Measurements from ENCODE around the gene PET117. TPM values are rescaled to one million over a fixed set of nuclear protein-coding genes. Genes with fewer than 3 reads are reported as not detected.
"Not testable (repeated sequence)": the region's sequence is repeated elsewhere in the genome, so short reads cannot be mapped to it uniquely, and the experiment has no call there.

The PET117 gene
- total RNA-seq, 1 experiment from 2014 or later: 25.0 TPM

DNA sequence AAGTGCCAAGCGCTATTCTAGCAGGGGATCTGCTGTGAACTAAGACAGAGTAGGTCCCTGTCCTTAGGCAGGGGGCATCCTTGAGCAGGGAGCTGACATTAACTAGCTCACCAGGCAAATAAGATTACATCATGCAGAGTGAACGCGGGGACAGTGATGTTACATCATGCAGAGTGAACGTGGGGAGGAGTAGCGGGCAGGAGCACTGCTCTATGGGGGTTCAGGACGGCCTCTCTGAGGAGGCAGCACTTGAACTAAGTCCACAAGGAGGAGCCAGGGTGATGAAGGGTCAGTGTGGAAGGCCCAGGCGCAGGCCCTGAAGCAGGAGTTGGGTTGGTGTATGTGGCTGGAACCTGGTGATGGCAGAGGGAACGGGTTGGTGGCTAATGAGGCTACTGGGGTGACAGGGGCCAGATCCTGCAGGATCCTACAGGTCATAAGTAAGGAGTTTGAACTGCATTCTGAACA, 38.7 kb downstream of the PET117 start:
- no peak overlapping the region for H3K9ac ChIP-seq (ENCODE audit: extremely low read depth, insufficient read length, low read length)
- H3K27ac ChIP-seq (ENCODE audit: insufficient read length, low read depth, low read length): no peak overlapping the region
- no peaks in the 10 kb centered on the region for H3K27me3 ChIP-seq (ENCODE audit: insufficient read depth, low read length)
- no peak overlapping the region for H3K18ac ChIP-seq (ENCODE audit: insufficient read length, low read depth, low read length)
- no peaks in the 10 kb centered on the region for H3K9me3 ChIP-seq (ENCODE audit: control insufficient read depth, low read depth, low read length)
- H2BK5ac ChIP-seq (ENCODE audit: insufficient read length, low read length): no peak overlapping the region
- no peaks in the 10 kb centered on the region for H4K20me1 ChIP-seq (ENCODE audit: control insufficient read depth, insufficient read depth, insufficient read length)
- no peak overlapping the region for H2BK12ac ChIP-seq (ENCODE audit: insufficient read length, low read depth, low read length)
- H3K27ac Mint-ChIP-seq: peak overlapping the region; percentile 89 to 98 (median 97)
- H2AK5ac ChIP-seq (ENCODE audit: insufficient read length, low read length): no peak overlapping the region
- H3K4me1 Mint-ChIP-seq: peaks cover 35 to 42% of the 10 kb centered on the region in 2 experiments
- no peak overlapping the region for H3K14ac ChIP-seq (ENCODE audit: insufficient read depth, low read length)
- H3T11ph ChIP-seq (ENCODE audit: low read length): no peak overlapping the region
- WGBS (ENCODE audit: extremely low coverage, insufficient read length, low lambda C conversion rate): no CpG with 5 or more reads among the region's 8 CpGs
- no peaks in the 10 kb centered on the region for H3K79me1 ChIP-seq (ENCODE audit: insufficient read depth, low read depth, low read length, poor library complexity, severe bottlenecking)
- no peak overlapping the region for H2BK20ac ChIP-seq (ENCODE audit: low read depth, low read length, poor library complexity, severe bottlenecking)
- H3K4me2 ChIP-seq (ENCODE audit: insufficient read depth, insufficient read length, low read length): no peak overlapping the region
- H3K27me3 Mint-ChIP-seq (ENCODE audit: low read depth): no peaks in the 10 kb centered on the region
- H2BK15ac ChIP-seq (ENCODE audit: low read depth, low read length): no peak overlapping the region
- no peak overlapping the region for H4K91ac ChIP-seq (ENCODE audit: insufficient read length, low read depth, low read length)
- H3K56ac ChIP-seq (ENCODE audit: insufficient read length, low read depth, low read length): no peak overlapping the region
- no peaks in the 10 kb centered on the region; the same call in 1 of the 2 replicates for H3K79me2 ChIP-seq (ENCODE audit: insufficient read depth, low read length)
- no peak overlapping the region for H2AFZ ChIP-seq (ENCODE audit: low read length)
- TF ChIP-seq, protein P1, sequence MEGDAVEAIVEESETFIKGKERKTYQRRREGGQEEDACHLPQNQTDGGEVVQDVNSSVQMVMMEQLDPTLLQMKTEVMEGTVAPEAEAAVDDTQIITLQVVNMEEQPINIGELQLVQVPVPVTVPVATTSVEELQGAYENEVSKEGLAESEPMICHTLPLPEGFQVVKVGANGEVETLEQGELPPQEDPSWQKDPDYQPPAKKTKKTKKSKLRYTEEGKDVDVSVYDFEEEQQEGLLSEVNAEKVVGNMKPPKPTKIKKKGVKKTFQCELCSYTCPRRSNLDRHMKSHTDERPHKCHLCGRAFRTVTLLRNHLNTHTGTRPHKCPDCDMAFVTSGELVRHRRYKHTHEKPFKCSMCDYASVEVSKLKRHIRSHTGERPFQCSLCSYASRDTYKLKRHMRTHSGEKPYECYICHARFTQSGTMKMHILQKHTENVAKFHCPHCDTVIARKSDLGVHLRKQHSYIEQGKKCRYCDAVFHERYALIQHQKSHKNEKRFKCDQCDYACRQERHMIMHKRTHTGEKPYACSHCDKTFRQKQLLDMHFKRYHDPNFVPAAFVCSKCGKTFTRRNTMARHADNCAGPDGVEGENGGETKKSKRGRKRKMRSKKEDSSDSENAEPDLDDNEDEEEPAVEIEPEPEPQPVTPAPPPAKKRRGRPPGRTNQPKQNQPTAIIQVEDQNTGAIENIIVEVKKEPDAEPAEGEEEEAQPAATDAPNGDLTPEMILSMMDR (conservative IDR thresholded peaks at IDR 0.05): peak; percentile 51
- no peak overlapping the region for H3K23ac ChIP-seq (ENCODE audit: insufficient read length, low read depth, low read length)
- H3K23me2 ChIP-seq (ENCODE audit: insufficient read length, low read depth, low read length, poor library complexity, severe bottlenecking): no peaks in the 10 kb centered on the region
- H3K36me3 Mint-ChIP-seq (ENCODE audit: insufficient read depth in 1 of 3, low read depth in 3 of 3): peaks cover 42 to 51% (median 47%) of the 10 kb centered on the region in 3 experiments
- H3K4me1 ChIP-seq (ENCODE audit: insufficient read depth, low read length): no peaks in the 10 kb centered on the region
- no peak overlapping the region for H3K4me3 Mint-ChIP-seq
- H3K9me3 Mint-ChIP-seq: peaks cover 12 to 14% of the 10 kb centered on the region in 2 experiments
- no peak overlapping the region for H2BK120ac ChIP-seq (ENCODE audit: low read depth, low read length, poor library complexity, severe bottlenecking)
- peak; percentile 83 for DNase-seq
- no peak overlapping the region for H3K4ac ChIP-seq (ENCODE audit: low read depth, low read length)
- H4K5ac ChIP-seq (ENCODE audit: insufficient read length, low read depth, low read length): no peak overlapping the region
- H4K8ac ChIP-seq (replicated peaks; ENCODE audit: insufficient read length, low read depth, low read length): no peak overlapping the region

DNA sequence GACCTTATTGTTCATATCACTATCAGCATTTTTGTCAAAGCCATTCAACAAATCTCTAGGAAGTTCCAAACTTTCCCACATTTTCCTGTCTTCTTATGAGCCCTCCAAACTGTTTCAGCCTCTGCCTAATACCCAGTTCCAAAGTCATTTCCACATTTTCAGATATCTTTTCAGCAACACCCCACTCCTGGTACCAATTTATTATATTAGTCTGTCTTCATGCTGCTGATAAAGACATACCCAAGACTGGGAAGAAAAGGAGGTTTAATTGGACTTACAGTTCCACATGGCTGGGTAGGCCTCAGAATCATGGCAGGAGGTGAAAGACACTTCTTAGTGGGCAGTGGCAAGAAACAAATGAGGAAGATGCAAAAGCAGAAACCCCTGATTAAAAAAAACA, 42.7 kb downstream of the PET117 start:
- H3K56ac ChIP-seq (ENCODE audit: insufficient read length, low read depth, low read length); DNase-seq; H4K20me1 ChIP-seq (ENCODE audit: control insufficient read depth, insufficient read depth, insufficient read length); H3K4me1 ChIP-seq (ENCODE audit: insufficient read depth, low read length); H3K4ac ChIP-seq (ENCODE audit: low read depth, low read length); H2BK12ac ChIP-seq (ENCODE audit: insufficient read length, low read depth, low read length); H2BK5ac ChIP-seq (ENCODE audit: insufficient read length, low read length); H3K27me3 ChIP-seq (ENCODE audit: insufficient read depth, low read length); H3K9me3 ChIP-seq (ENCODE audit: control insufficient read depth, low read depth, low read length); H3K14ac ChIP-seq (ENCODE audit: insufficient read depth, low read length); H3K18ac ChIP-seq (ENCODE audit: insufficient read length, low read depth, low read length); H2BK20ac ChIP-seq (ENCODE audit: low read depth, low read length, poor library complexity, severe bottlenecking); H2AFZ ChIP-seq (ENCODE audit: low read length); H3K79me1 ChIP-seq (ENCODE audit: insufficient read depth, low read depth, low read length, poor library complexity, severe bottlenecking); H4K91ac ChIP-seq (ENCODE audit: insufficient read length, low read depth, low read length); H2BK15ac ChIP-seq (ENCODE audit: low read depth, low read length); H3T11ph ChIP-seq (ENCODE audit: low read length); H2BK120ac ChIP-seq (ENCODE audit: low read depth, low read length, poor library complexity, severe bottlenecking); H3K9ac ChIP-seq (ENCODE audit: extremely low read depth, insufficient read length, low read length); H3K27ac Mint-ChIP-seq; H3K79me2 ChIP-seq (ENCODE audit: insufficient read depth, low read length); H4K8ac ChIP-seq (replicated peaks; ENCODE audit: insufficient read length, low read depth, low read length); H3K27me3 Mint-ChIP-seq (ENCODE audit: low read depth); H2AK5ac ChIP-seq (ENCODE audit: insufficient read length, low read length); H3K23ac ChIP-seq (ENCODE audit: insufficient read length, low read depth, low read length); H3K27ac ChIP-seq (ENCODE audit: insufficient read length, low read depth, low read length); H4K5ac ChIP-seq (ENCODE audit: insufficient read length, low read depth, low read length); H3K4me3 Mint-ChIP-seq; H3K23me2 ChIP-seq (ENCODE audit: insufficient read length, low read depth, low read length, poor library complexity, severe bottlenecking); H3K4me2 ChIP-seq (ENCODE audit: insufficient read depth, insufficient read length, low read length): not testable (repeated sequence)
- peaks cover 31 to 36% of the 10 kb centered on the region in 2 experiments for H3K4me1 Mint-ChIP-seq
- peaks cover 12 to 14% of the 10 kb centered on the region in 2 experiments for H3K9me3 Mint-ChIP-seq
- H3K36me3 Mint-ChIP-seq (ENCODE audit: insufficient read depth in 1 of 3, low read depth in 3 of 3): peaks cover 64 to 67% (median 65%) of the 10 kb centered on the region in 3 experiments
